Left colon (tissue), 2 donors: ENCODE measurements around the gene GRAP. TPM values are rescaled to one million over a fixed set of nuclear protein-coding genes. Genes with fewer than 3 reads are reported as not detected.

Experiments used
- ATAC-seq: fragments of 200-7000 bp; cut with Tn5 transposase; one replicate; pipeline ENCODE4 v1.9.1; 2020; ENCODE audit warnings: mild to moderate bottlenecking, moderate library complexity
- DNase-seq, 2 donors: peaks; one replicate each; pipeline ENCODE4 v3.0.0-alpha.2; 2020
- intact Hi-C, 2 donors: fragments of 100-400 bp; cut with DNase I in 1 of 2; cut with micrococcal nuclease in 1 of 2; formaldehyde crosslinking; loops; one replicate each; pipeline versions ENCODE4 v1.11.2 to v1.14.0; 2022; cut with DNase I, micrococcal nuclease
- total RNA-seq, 2 donors: library from RNA; stranded (reverse); fragmentation: NEBNext Ultra II Directional; extraction: Animal tissue kit (Norgen Biotek cat#: 25700); gene quantifications; one replicate each; pipeline ENCODE4 v1.2.1, GENCODE V29; 2021
- donor health status: DM: no; HTN: no; CAD: no.
- donor health status: DM: yes; HTN: yes; CAD: no.

The GRAP gene
- total RNA-seq, 2 donors from 2014 or later: 0.79 to 1.5 TPM

DNA sequence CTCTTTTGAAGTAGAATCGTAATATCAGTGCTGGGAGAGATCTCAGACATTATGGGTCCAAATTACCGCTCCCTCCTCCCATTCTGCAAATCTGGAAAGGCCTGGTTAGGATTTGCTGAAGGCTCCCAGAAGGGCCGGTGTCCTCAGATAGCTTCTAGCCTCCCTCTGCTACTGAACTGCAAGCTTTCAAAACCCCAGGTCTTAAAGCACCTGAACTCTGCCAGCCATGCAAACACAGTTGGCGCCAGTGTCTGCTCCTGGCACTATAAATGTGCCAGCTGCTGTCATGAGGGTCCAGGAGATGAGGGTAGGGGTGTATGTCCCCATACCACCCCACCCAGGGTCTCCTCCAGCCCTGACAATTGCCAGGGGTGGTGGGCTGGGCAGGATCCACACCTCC, 70.6 kb downstream of the GRAP start:
- intact Hi-C loops: no loop called here
- ATAC-seq: peak; percentile 22
- DNase-seq: no peak

DNA sequence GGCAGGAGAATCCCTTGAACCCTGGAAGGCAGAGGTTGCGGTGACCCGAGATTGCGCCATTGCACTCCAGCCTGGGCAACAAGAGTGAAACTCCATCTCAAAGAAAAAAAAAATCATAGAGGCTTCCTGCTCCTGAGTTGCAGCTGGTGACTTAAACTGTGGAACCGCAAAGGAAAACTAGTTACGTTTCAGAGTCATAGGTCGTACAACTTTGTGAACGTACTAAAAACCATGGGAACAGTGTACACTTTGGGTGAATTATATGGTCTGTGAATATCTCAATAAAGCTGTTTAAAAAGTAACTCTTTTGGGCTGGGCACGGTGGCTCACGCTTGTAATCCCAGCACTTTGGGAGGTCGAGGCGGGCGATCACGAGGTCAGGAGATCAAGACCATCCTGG, 71.2 kb downstream of the GRAP start:
- intact Hi-C loops: no loop called here
- DNase-seq: no peak
- peak; percentile 77 for ATAC-seq

DNA sequence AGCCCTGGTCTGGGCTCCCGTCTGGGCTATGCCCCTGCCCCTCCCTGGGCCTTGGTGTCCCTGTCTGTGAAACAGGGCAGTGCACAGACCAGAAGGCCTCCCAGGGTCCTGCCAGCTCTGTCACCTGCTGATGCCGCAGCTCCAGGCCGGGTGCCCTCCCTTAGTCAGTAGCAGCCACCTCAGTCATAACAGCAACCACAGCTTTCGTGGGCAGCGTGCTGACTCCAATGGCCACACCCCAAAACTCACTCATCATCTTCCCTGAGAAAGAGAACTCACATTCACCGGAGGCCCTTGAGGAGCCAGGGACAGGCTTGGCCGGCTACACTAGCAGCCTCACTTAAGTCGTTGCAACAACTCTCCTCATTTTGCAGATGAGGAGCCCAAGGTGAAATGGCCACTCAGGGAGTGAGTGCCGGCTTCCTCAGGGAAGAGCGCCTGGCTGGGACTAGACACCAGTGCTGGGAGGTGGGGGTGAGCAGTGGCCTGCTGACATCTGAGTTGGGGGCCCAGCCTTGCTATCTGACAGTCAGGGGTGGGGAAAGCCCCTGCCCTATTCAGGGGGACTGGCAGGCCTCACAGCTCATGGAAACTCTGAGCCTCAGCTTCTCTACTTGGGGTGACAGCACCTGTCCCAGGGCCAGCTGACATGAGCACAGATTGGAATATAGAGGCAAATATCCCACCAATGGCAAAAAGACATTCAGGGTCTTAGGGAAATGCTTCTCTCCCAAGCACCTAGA, 72.2 kb downstream of the GRAP start:
- ATAC-seq (no peak), DNase-seq (peak in 1 of 2 donors; percentile 11)
- intact Hi-C loops: no loop called here

DNA sequence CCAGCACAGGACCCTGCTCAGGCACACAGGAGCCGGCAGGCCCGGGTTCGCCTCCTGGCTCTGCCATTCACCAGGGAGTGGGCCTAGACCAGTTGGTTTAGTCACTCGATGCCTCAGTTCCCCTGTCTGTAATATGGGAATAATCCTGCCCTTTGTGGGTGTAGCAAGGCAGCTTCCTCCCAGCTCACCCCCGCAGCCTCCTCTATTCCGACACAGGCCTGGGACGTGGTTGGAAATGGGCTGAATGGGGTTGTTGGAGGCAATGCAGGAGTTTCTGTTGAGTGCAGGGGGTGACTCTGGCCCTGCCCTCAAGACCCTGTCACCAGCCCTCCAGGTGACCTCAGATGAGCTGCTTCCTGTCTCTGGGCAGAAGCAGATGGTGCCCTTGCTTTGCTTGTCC, 75.0 kb downstream of the GRAP start:
- no peak for ATAC-seq
- intact Hi-C loops: no loop called here
- DNase-seq: no peak

Other genes with a start within 250 kb of the GRAP start
- gene PRPSAP2, start 188.8 kb downstream of the GRAP start, total RNA-seq: 10 to 100 TPM; 27.1 to 31.5 TPM
- gene SLC5A10, start 94.8 kb downstream of the GRAP start, total RNA-seq: under 1 TPM in 1 of 2 donors, not detected in 1; 0.31 TPM
- gene FAM83G, start 42.2 kb downstream of the GRAP start, total RNA-seq: 10 to 100 TPM; 29.7 to 34.7 TPM
- gene GRAPL, start 80.6 kb upstream of the GRAP start, total RNA-seq: 1 to 10 TPM; 1.4 to 1.8 TPM
- 10 to 100 TPM; 41.0 to 45.9 TPM for gene EPN2, start 190.4 kb upstream of the GRAP start, total RNA-seq